Omental fat pad (tissue), 4 donors: ENCODE measurements around the gene SAMD4A. TPM values are rescaled to one million over a fixed set of nuclear protein-coding genes. Genes with fewer than 3 reads are reported as not detected.
A peak's percentile ranks its signal among the peaks of the same experiment; 100 is the strongest.

ENCODE experiments used
- ATAC-seq: fragments of 150-250 bp; one replicate; pipeline ENCODE4 v1.9.1; 2016; ENCODE audit warnings: mild to moderate bottlenecking, moderate library complexity; ENCODE audit not compliant: low FRiP score
- DNase-seq: peaks from one replicate; pipeline ENCODE4 v3.0.0-alpha.2; 2019; ENCODE audit warnings: low spot score
- total RNA-seq, 4 donors: library from RNA; depleted of rRNA; stranded (reverse); fragments of >200 nt; gene quantifications; one replicate each; pipeline ENCODE4 v1.1.0, GENCODE V29; 2016
- TF ChIP-seq, protein P1 (sequence below), 3 donors: fragments of 450-650 bp; IDR thresholded peaks; one replicate each; pipeline ENCODE4 v1.5.1; 2016 to 2017; ENCODE audit warnings: antibody characterized with exemption in 3 of 3, mild to moderate bottlenecking in 3 of 3, moderate library complexity in 2 of 3

The SAMD4A gene
- total RNA-seq, 4 donors from 2014 or later, result 33.9 to 116 (median 38.3) TPM

DNA sequence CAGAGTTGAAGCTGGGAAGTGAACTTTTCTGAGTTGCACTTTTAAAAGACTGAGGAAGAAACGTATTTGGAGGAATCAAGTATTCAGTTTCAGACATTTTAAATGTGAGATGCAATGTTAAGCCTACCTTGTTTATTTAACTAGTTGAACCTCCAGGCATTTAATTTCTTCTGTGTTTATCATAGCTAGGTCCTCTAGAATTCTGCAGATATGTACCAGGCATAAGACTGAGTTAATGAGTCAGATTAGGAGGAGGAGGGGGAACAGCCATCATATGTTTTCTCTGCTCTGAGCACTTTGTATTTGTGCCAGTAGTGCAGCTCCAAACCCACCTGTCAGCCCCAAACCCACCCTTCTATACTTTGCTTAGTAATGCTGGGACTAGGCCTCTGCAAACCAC is 16.4 kb upstream of the SAMD4A start:
- ATAC-seq (no peak), DNase-seq (no peak)
- TF ChIP-seq, protein P1, sequence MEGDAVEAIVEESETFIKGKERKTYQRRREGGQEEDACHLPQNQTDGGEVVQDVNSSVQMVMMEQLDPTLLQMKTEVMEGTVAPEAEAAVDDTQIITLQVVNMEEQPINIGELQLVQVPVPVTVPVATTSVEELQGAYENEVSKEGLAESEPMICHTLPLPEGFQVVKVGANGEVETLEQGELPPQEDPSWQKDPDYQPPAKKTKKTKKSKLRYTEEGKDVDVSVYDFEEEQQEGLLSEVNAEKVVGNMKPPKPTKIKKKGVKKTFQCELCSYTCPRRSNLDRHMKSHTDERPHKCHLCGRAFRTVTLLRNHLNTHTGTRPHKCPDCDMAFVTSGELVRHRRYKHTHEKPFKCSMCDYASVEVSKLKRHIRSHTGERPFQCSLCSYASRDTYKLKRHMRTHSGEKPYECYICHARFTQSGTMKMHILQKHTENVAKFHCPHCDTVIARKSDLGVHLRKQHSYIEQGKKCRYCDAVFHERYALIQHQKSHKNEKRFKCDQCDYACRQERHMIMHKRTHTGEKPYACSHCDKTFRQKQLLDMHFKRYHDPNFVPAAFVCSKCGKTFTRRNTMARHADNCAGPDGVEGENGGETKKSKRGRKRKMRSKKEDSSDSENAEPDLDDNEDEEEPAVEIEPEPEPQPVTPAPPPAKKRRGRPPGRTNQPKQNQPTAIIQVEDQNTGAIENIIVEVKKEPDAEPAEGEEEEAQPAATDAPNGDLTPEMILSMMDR (IDR thresholded peaks at IDR 0.05), result no peak

DNA sequence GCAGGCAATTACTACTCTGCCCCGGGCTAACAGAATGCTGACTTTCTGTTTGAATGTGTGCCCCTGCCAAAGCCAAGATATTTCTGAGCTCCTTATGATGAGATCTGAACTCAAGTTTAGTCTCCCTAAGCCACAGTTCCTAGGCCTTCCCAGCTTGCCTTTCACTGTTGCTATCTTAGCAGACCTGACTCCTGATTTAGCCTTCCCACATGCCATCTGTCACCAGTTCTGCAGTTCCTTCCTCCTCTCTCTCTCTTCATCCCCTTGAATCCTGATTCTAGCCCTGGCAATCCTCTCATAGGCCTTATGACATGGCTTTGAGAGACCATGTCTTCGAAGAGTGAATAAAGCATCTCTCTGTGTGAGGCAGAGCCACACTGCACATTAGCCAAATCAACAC is 12.5 kb upstream of the SAMD4A start:
- TF ChIP-seq, protein P1 (IDR thresholded peaks at IDR 0.05), result no peak
- no peak for ATAC-seq
- DNase-seq, result no peak

- DNase-seq (no peak), ATAC-seq (no peak)
- TF ChIP-seq, protein P1 (IDR thresholded peaks at IDR 0.05), result no peak
These were observed 11.3 kb upstream of the SAMD4A start for GRCh38 chr14:54555651-54556050.

DNA sequence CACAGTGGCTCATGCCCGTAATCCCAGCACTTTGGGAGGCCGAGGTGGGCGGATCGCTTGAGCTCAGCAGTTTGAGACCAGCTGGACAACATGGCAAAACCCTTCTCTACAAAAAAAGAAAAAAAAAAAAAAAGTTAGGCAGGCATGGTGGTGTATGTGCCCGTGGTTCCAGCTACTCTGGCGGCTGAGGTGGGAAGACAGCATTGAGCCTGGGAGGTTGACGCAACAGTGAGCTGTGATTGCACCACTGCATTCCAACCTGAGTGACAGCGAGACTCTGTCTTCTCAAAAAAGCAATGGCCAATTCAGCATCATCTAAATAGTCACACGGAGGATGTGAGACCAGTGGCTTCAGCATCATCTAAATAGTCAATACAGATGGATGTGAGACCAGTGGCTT is 10.4 kb upstream of the SAMD4A start:
- no peak for ATAC-seq
- DNase-seq, result no peak
- TF ChIP-seq, protein P1 (IDR thresholded peaks at IDR 0.05), result no peak

DNA sequence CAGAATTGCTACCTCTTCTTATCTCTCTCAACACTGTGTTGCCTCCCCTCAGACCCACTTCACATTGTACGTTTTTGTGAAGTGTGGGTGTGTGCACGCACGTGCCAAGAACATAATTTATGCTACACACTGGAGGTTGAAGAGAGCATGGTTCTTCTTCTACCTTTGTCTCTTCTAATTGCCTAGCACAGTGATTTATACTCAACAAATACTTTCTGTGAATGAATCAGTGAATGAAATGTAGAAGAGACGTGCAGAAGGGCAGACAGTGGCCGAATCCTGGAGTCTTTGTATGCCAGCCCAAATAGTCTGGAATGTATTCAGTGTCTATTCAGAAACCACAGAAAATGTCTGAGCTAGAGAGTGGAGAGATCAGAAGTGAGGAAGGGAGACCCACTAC is 4.6 kb upstream of the SAMD4A start:
- ATAC-seq, result no peak
- DNase-seq, result no peak
- TF ChIP-seq, protein P1 (IDR thresholded peaks at IDR 0.05), result no peak

- TF ChIP-seq, protein P1 (IDR thresholded peaks at IDR 0.05), result peak in 1 of 3 donors; percentile 20
- ATAC-seq (no peak), DNase-seq (no peak)
These were observed 2.7 kb upstream of the SAMD4A start for GRCh38 chr14:54564071-54564867.
